ENCODE results near the gene PTH2.

DNA sequence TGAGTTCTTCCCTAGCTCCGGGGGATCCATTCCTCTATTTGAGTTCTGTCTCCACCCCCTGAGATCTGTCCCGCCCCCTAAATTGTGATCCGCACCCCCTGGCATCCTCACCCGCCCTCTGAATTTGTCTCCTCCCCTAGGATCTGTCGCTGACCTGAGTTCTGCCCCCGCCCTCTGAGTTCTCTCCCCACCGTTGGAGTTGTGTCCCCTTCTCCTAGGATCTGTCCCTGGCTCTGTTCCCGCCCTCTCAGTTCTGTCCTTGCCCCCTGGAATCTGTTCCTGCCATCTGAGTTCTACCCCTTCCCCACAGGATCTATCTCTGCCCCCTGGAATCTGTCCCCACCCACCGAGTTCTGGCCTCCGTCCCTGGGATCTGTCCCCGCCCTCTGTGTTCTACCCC is 19.1 kb upstream of the PTH2 start:
- 0 out of 2 replicates have a peak, but pooled peaks have one; percentile 23 for TF ChIP-seq TEAD1 (CRISPR knock-in tag; IDR thresholded peaks at IDR 0.05)
- TF ChIP-seq EMX1 (CRISPR knock-in tag; IDR thresholded peaks at IDR 0.05) = no peak
- no peak for TF ChIP-seq USF2 (CRISPR knock-in tag; IDR thresholded peaks at IDR 0.05)
- TF ChIP-seq SMAD3 (CRISPR knock-in tag; IDR thresholded peaks at IDR 0.05; ENCODE audit: borderline replicate concordance) = no peak
- TF ChIP-seq, protein P1, sequence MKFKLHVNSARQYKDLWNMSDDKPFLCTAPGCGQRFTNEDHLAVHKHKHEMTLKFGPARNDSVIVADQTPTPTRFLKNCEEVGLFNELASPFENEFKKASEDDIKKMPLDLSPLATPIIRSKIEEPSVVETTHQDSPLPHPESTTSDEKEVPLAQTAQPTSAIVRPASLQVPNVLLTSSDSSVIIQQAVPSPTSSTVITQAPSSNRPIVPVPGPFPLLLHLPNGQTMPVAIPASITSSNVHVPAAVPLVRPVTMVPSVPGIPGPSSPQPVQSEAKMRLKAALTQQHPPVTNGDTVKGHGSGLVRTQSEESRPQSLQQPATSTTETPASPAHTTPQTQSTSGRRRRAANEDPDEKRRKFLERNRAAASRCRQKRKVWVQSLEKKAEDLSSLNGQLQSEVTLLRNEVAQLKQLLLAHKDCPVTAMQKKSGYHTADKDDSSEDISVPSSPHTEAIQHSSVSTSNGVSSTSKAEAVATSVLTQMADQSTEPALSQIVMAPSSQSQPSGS (CRISPR knock-in tag; IDR thresholded peaks at IDR 0.05; ENCODE audit: borderline replicate concordance, low read depth) = no peak
- no peak for TF ChIP-seq CTCF (IDR thresholded peaks at IDR 0.05)
- TF ChIP-seq, protein P2, sequence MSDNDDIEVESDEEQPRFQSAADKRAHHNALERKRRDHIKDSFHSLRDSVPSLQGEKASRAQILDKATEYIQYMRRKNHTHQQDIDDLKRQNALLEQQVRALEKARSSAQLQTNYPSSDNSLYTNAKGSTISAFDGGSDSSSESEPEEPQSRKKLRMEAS (CRISPR knock-in tag; IDR thresholded peaks at IDR 0.05) = no peak
- no peak for TF ChIP-seq HMGXB4 (CRISPR knock-in tag; IDR thresholded peaks at IDR 0.05)
- no peak for TF ChIP-seq MXD4 (CRISPR knock-in tag; IDR thresholded peaks at IDR 0.05; ENCODE audit: borderline replicate concordance)
- no peak for TF ChIP-seq ZBTB43 (CRISPR knock-in tag; IDR thresholded peaks at IDR 0.05)
- TF ChIP-seq CDX4 (CRISPR knock-in tag; IDR thresholded peaks at IDR 0.05; ENCODE audit: borderline replicate concordance) = no peak
